ENCODE measurements around the gene BCORL1. TPM values are rescaled to one million over a fixed set of nuclear protein-coding genes. Genes with fewer than 3 reads are reported as not detected.

Gene BCORL1
- total RNA-seq, 6 donors from 2014 or later: 3.2 to 21.4 (median 11.2) TPM

- Histone ChIP-seq H3K27me3 (no peaks in the 10 kb centered on the region), H3K27ac (peak overlapping the region; percentile 58 to 81 (median 68)), H3K36me3 (no peaks in the 10 kb centered on the region), H3K9me3 (no peaks in the 10 kb centered on the region), H3K4me3 (no peak overlapping the region), H3K4me1 (peaks cover 27 to 62% (median 44%) of the 10 kb centered on the region in 4 donors)
- TF ChIP-seq EP300 (IDR thresholded peaks at IDR 0.05) (no peak), CTCF (IDR thresholded peaks at IDR 0.05) (no peak), POLR2A (IDR thresholded peaks at IDR 0.05) (no peak), POLR2AphosphoS5 (IDR thresholded peaks at IDR 0.05) (no peak)
- ATAC-seq (ENCODE audit: low FRiP score in 2 of 2): no peak
- no peak for DNase-seq
- 43 to 48% methylated on average over 5 to 7 of the region's 7 CpGs for WGBS, 2 donors
Measured at GRCh38 chrX:130083107-130083490, 100.7 kb downstream of the BCORL1 start.

- Histone ChIP-seq H3K4me1 (peaks cover 27 to 62% (median 44%) of the 10 kb centered on the region in 4 donors), H3K9me3 (no peaks in the 10 kb centered on the region), H3K27me3 (no peaks in the 10 kb centered on the region), H3K36me3 (no peaks in the 10 kb centered on the region), H3K27ac (peak overlapping the region; percentile 58 to 81 (median 72)), H3K4me3 (no peak overlapping the region)
- DNase-seq (peak in 1 of 2 donors; percentile 54), ATAC-seq (ENCODE audit: low FRiP score in 2 of 2) (no peak)
- TF ChIP-seq POLR2A (IDR thresholded peaks at IDR 0.05) (no peak), CTCF (IDR thresholded peaks at IDR 0.05) (no peak), EP300 (IDR thresholded peaks at IDR 0.05) (no peak), POLR2AphosphoS5 (IDR thresholded peaks at IDR 0.05) (no peak)
- 59 to 76% methylated on average over 9 to 15 of the region's 15 CpGs for WGBS, 2 donors
Measured at GRCh38 chrX:130083656-130084382, 101.4 kb downstream of the BCORL1 start.

GRCh38 chrX:130084631-130085237 is 102.3 kb downstream of the BCORL1 start:
- DNase-seq (no peak), ATAC-seq (ENCODE audit: low FRiP score in 2 of 2) (no peak)
- Histone ChIP-seq H3K4me3 (no peak overlapping the region), H3K27me3 (no peaks in the 10 kb centered on the region), H3K27ac (peak overlapping the region; percentile 48 to 81 (median 72)), H3K9me3 (no peaks in the 10 kb centered on the region), H3K36me3 (no peaks in the 10 kb centered on the region), H3K4me1 (peaks cover 27 to 62% (median 46%) of the 10 kb centered on the region in 4 donors)
- no peak for TF ChIP-seq POLR2A (IDR thresholded peaks at IDR 0.05)
- no peak for TF ChIP-seq CTCF (IDR thresholded peaks at IDR 0.05)
- TF ChIP-seq EP300 (IDR thresholded peaks at IDR 0.05): no peak
- no peak for TF ChIP-seq POLR2AphosphoS5 (IDR thresholded peaks at IDR 0.05)
- 63 to 77% methylated on average over 2 to 9 of the region's 9 CpGs for WGBS, 2 donors

- peaks cover 27 to 65% (median 46%) of the 10 kb centered on the region in 4 donors for H3K4me1 ChIP-seq
- H3K9me3 ChIP-seq: no peaks in the 10 kb centered on the region
- H3K27me3 ChIP-seq: no peaks in the 10 kb centered on the region
- TF ChIP-seq POLR2A (IDR thresholded peaks at IDR 0.05): no peak
- TF ChIP-seq CTCF (IDR thresholded peaks at IDR 0.05): no peak
- no peak for TF ChIP-seq POLR2AphosphoS5 (IDR thresholded peaks at IDR 0.05)
- TF ChIP-seq EP300 (IDR thresholded peaks at IDR 0.05): peak in 1 of 4 donors; percentile 10
- peak overlapping the region; percentile 63 to 81 (median 72) for H3K27ac ChIP-seq
- WGBS, 2 donors: 51 to 53% methylated on average over 8 to 11 of the region's 11 CpGs
- DNase-seq: no peak
- no peak for ATAC-seq (ENCODE audit: low FRiP score in 2 of 2)
- H3K36me3 ChIP-seq: no peaks in the 10 kb centered on the region
- peak overlapping the region in 1 of 4 donors; percentile 4 for H3K4me3 ChIP-seq
Measured at GRCh38 chrX:130085551-130086446, 103.4 kb downstream of the BCORL1 start.

Measured in upper lobe of left lung (tissue), 6 donors.